Measurements from ENCODE around the gene BMF. TPM values are rescaled to one million over a fixed set of nuclear protein-coding genes. Genes with fewer than 3 reads are reported as not detected.
A peak's percentile ranks its signal among the peaks of the same experiment; 100 is the strongest.

Gene BMF
- total and polyA plus RNA-seq, 2 donors, result 28.5 to 70.4 TPM

DNA sequence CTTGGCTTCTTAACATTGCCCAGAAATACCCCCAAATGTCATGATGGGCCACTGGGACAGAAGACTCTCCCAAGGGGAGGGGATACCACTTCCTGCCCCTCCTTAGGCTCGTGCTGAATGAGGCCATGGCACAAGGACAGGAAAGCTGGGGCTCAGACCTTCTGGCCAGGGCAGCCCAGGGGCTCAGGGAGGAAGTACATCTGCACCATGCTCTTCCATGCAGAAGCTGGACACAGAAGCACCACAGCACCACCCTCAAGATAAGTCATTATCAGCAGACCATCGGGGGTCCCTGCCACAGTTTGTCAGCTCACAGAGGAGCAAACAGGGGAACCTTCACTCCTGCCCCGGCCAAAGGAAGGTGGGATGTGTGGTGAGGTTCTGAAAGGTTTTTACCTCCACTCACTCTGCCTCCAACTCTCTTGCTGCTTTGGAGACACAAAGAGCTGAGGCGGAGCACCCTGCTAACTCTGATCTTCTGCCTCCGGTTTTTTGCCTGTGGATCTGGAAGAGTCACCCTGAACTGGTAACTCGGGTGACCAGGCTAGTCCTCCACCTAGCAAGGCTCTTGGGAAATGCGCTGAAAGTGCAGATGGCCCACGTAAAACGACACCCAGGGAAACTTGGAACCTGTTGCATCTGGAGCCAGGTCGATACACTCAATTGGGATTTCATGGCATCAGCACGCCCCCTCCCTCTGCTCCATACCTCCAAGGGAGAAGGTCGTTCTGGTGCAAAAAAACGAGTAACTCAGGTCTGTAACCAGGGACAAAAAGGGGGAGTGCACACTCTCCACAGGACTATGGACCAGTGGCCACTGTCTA is 8.3 kb downstream of the BMF start:
- Histone ChIP-seq H3K9me3 (ENCODE audit: control insufficient read depth in 2 of 2, insufficient read depth in 1 of 2, low read length in 1 of 2) (no peaks in the 10 kb centered on the region), H3K4me1 (ENCODE audit: control insufficient read depth in 2 of 2, insufficient read depth in 2 of 2, low read length in 2 of 2) (peaks cover 83 to 98% of the 10 kb centered on the region in 2 donors), H3K36me3 (ENCODE audit: control insufficient read depth in 2 of 2, insufficient read depth in 2 of 2, low read length in 1 of 2) (peaks cover 63 to 77% of the 10 kb centered on the region in 2 donors), H3K4me3 (ENCODE audit: low read length in 2 of 2) (peak overlapping the region in 1 of 2 donors; percentile 48), H3K27ac (ENCODE audit: low read depth in 1 of 2, low read length in 1 of 2) (peak overlapping the region in 1 of 2 donors; percentile 35), H3K27me3 (ENCODE audit: control insufficient read depth in 2 of 2, insufficient read depth in 1 of 2, low read length in 1 of 2) (no peaks in the 10 kb centered on the region)
- WGBS, result 81% methylated on average over 13 of the region's 13 CpGs
- no peak for DNase-seq (ENCODE audit: low read depth in 6 of 9, low spot score in 9 of 9)

GRCh38 chr15:40098489-40099261 is 10.0 kb downstream of the BMF start:
- WGBS, result 6% methylated on average over 12 of the region's 12 CpGs
- peaks cover 80 to 98% of the 10 kb centered on the region in 2 donors for H3K4me1 ChIP-seq (ENCODE audit: control insufficient read depth in 2 of 2, insufficient read depth in 2 of 2, low read length in 2 of 2)
- H3K36me3 ChIP-seq (ENCODE audit: control insufficient read depth in 2 of 2, insufficient read depth in 2 of 2, low read length in 1 of 2), result peaks cover 67 to 77% of the 10 kb centered on the region in 2 donors
- DNase-seq (ENCODE audit: low read depth in 6 of 9, low spot score in 9 of 9), result peak in 8 of 9 donors; percentile 69 to 95 (median 88)
- no peaks in the 10 kb centered on the region for H3K27me3 ChIP-seq (ENCODE audit: control insufficient read depth in 2 of 2, insufficient read depth in 1 of 2, low read length in 1 of 2)
- H3K9me3 ChIP-seq (ENCODE audit: control insufficient read depth in 2 of 2, insufficient read depth in 1 of 2, low read length in 1 of 2), result no peaks in the 10 kb centered on the region
- H3K4me3 ChIP-seq (ENCODE audit: low read length in 2 of 2), result peak overlapping the region; percentile 17 to 48
- peak overlapping the region; percentile 89 to 93 for H3K27ac ChIP-seq (ENCODE audit: low read depth in 1 of 2, low read length in 1 of 2)

DNA sequence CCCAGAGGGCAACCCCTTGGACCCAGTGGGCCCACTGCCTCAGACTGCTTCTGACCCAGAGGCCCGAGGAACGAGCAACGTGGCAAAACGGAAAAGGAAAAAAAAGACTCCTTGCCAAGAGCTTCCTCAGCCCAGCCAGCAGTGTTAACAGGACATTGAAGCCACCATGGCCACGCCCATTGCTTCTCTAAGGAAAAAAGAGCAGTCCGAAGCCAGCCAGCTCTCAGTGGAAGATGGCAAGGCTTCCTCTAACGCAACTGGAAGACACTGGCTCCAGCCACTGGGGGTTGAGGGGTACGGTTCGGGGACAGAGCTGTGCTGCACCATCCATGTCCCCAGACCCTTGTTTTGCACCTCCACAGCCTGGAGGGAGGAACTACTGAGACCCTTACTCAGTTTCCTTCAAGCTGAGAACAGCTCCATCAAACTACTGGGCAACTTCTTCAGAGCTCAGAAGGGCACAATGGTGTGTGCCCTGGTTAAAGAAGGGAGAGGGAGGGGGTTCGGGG is 10.7 kb downstream of the BMF start:
- peak overlapping the region; percentile 89 to 93 for H3K27ac ChIP-seq (ENCODE audit: low read depth in 1 of 2, low read length in 1 of 2)

GRCh38 chr15:40097096-40097967 is 11.3 kb downstream of the BMF start:
- peak overlapping the region; percentile 89 to 93 for H3K27ac ChIP-seq (ENCODE audit: low read depth in 1 of 2, low read length in 1 of 2)
- no peak for DNase-seq (ENCODE audit: low read depth in 6 of 9, low spot score in 9 of 9)
- H3K9me3 ChIP-seq (ENCODE audit: control insufficient read depth in 2 of 2, insufficient read depth in 1 of 2, low read length in 1 of 2), result no peaks in the 10 kb centered on the region
- H3K4me1 ChIP-seq (ENCODE audit: control insufficient read depth in 2 of 2, insufficient read depth in 2 of 2, low read length in 2 of 2), result peaks cover 72 to 99% of the 10 kb centered on the region in 2 donors
- no peaks in the 10 kb centered on the region for H3K27me3 ChIP-seq (ENCODE audit: control insufficient read depth in 2 of 2, insufficient read depth in 1 of 2, low read length in 1 of 2)
- 98% methylated on average over 10 of the region's 10 CpGs for WGBS
- peaks cover 66 to 77% of the 10 kb centered on the region in 2 donors for H3K36me3 ChIP-seq (ENCODE audit: control insufficient read depth in 2 of 2, insufficient read depth in 2 of 2, low read length in 1 of 2)
- no peak overlapping the region for H3K4me3 ChIP-seq (ENCODE audit: low read length in 2 of 2)

More for the DNA sequence above, 10.7 kb downstream of the BMF start:
- H3K4me3 ChIP-seq (ENCODE audit: low read length in 2 of 2), result peak overlapping the region; percentile 17 to 48
- no peaks in the 10 kb centered on the region for H3K9me3 ChIP-seq (ENCODE audit: control insufficient read depth in 2 of 2, insufficient read depth in 1 of 2, low read length in 1 of 2)
- H3K36me3 ChIP-seq (ENCODE audit: control insufficient read depth in 2 of 2, insufficient read depth in 2 of 2, low read length in 1 of 2), result peaks cover 67 to 77% of the 10 kb centered on the region in 2 donors
- 47% methylated on average over 10 of the region's 10 CpGs for WGBS
- no peaks in the 10 kb centered on the region for H3K27me3 ChIP-seq (ENCODE audit: control insufficient read depth in 2 of 2, insufficient read depth in 1 of 2, low read length in 1 of 2)
- DNase-seq (ENCODE audit: low read depth in 6 of 9, low spot score in 9 of 9), result peak in 1 of 9 donors; percentile 55
- H3K4me1 ChIP-seq (ENCODE audit: control insufficient read depth in 2 of 2, insufficient read depth in 2 of 2, low read length in 2 of 2), result peaks cover 74 to 99% of the 10 kb centered on the region in 2 donors

DNA sequence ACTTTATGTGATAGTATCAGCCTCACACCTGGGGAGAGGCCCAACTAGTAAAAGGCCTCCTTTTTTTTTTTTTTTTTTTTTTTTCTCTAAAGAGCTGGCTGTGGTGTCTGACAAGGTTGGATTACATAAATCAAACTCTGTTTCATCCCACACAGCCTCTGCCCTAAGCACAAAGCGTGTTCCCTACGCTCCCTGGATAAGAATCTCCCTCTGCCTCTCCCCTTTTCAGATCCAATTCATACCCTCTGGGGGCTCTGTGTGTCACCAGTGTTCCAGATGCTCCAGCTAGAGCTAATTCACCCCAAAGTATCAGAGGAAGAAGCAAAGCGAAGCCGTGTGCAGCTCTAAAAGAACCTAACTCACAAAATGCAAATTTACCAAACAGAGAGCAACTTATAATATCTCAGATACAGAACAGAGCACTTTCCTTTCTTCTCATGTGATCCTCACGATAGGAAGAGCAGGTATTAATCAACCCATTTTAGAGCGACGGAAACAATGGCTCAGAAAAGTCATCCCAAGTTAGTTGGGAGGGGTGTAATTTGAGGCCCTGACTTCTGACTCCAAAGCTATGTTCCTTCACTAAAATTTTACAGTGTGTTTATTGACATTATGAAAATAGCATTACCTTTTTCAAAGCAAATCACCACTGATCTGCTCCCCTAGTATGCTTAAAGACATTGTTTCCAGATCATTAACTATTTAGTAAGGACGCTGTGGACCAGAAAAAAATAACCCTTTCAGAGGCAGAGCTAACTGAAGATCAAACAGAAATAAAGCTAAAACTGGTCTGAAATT is 12.4 kb downstream of the BMF start:
- H3K4me1 ChIP-seq (ENCODE audit: control insufficient read depth in 2 of 2, insufficient read depth in 2 of 2, low read length in 2 of 2), result peaks cover 66 to 100% of the 10 kb centered on the region in 2 donors
- peaks cover 65 to 79% of the 10 kb centered on the region in 2 donors for H3K36me3 ChIP-seq (ENCODE audit: control insufficient read depth in 2 of 2, insufficient read depth in 2 of 2, low read length in 1 of 2)
- no peak overlapping the region for H3K4me3 ChIP-seq (ENCODE audit: low read length in 2 of 2)
- peak overlapping the region in 1 of 2 donors; percentile 89 for H3K27ac ChIP-seq (ENCODE audit: low read depth in 1 of 2, low read length in 1 of 2)
- H3K27me3 ChIP-seq (ENCODE audit: control insufficient read depth in 2 of 2, insufficient read depth in 1 of 2, low read length in 1 of 2), result no peaks in the 10 kb centered on the region
- H3K9me3 ChIP-seq (ENCODE audit: control insufficient read depth in 2 of 2, insufficient read depth in 1 of 2, low read length in 1 of 2), result no peaks in the 10 kb centered on the region
- no peak for DNase-seq (ENCODE audit: low read depth in 6 of 9, low spot score in 9 of 9)
- WGBS, result 84% methylated on average over 8 of the region's 8 CpGs

DNA sequence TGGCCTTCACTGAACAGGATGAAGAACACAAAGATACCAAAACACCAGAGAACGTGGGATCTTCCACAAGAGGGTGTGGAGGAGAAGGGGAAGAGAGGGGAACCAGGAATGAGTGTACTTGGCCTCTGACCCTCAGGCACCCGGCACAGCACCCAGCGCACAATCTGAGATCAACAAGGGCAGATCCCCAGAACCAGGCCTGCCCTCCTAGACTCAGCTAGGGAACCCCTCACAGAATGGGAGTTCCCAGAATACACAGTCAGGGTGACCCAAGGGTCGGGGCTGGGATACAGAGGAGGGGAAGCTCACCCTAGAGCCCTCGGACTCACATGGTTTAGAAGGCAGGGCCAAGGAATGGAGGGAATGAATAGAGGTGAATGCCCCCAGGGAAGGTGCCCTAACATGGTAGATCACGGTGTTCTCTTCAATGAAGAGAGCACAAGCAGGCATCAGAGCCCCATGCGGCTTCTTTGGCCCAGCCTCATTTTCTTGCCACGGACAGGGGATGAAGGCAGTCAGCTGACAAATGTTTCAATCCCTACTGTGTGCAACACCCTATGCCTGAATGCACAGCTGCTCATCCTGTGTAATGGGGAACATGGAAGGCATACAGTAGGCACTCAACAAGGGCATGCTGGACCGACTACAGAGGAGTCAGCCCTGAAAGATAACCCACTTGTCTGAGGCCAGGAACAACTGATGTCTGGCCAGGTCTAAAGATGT is 13.1 kb downstream of the BMF start:
- Histone ChIP-seq H3K9me3 (ENCODE audit: control insufficient read depth in 2 of 2, insufficient read depth in 1 of 2, low read length in 1 of 2) (no peaks in the 10 kb centered on the region), H3K4me3 (ENCODE audit: low read length in 2 of 2) (no peak overlapping the region), H3K36me3 (ENCODE audit: control insufficient read depth in 2 of 2, insufficient read depth in 2 of 2, low read length in 1 of 2) (peaks cover 66 to 80% of the 10 kb centered on the region in 2 donors), H3K27ac (ENCODE audit: low read depth in 1 of 2, low read length in 1 of 2) (peak overlapping the region in 1 of 2 donors; percentile 89), H3K27me3 (ENCODE audit: control insufficient read depth in 2 of 2, insufficient read depth in 1 of 2, low read length in 1 of 2) (no peaks in the 10 kb centered on the region), H3K4me1 (ENCODE audit: control insufficient read depth in 2 of 2, insufficient read depth in 2 of 2, low read length in 2 of 2) (peaks cover 61 to 97% of the 10 kb centered on the region in 2 donors)
- WGBS, result 66% methylated on average over 9 of the region's 9 CpGs
- no peak for DNase-seq (ENCODE audit: low read depth in 6 of 9, low spot score in 9 of 9)

DNA sequence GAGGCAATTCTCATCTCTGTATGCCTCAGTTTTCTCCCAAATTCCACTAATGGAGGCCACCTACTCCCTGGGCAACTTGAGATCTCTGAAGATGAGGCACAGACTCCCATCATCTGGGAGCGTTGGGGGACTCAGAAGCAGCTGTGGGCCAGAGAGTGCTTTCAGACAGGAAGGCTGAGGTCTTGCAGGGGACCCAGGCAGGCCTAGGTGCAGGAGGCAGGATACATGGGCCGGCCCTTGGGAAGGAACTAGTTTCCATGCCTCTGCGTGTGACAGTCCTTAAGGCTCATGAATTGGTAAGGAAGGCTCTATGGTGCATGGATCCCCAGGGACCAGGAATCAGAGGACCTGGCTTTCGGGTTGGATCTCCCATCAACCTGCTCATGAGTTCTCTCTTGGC is 14.5 kb downstream of the BMF start:
- Histone ChIP-seq H3K9me3 (ENCODE audit: control insufficient read depth in 2 of 2, insufficient read depth in 1 of 2, low read length in 1 of 2) (no peaks in the 10 kb centered on the region), H3K27ac (ENCODE audit: low read depth in 1 of 2, low read length in 1 of 2) (peak overlapping the region in 1 of 2 donors; percentile 15), H3K4me3 (ENCODE audit: low read length in 2 of 2) (no peak overlapping the region), H3K36me3 (ENCODE audit: control insufficient read depth in 2 of 2, insufficient read depth in 2 of 2, low read length in 1 of 2) (peaks cover 71 to 87% of the 10 kb centered on the region in 2 donors), H3K27me3 (ENCODE audit: control insufficient read depth in 2 of 2, insufficient read depth in 1 of 2, low read length in 1 of 2) (no peaks in the 10 kb centered on the region), H3K4me1 (ENCODE audit: control insufficient read depth in 2 of 2, insufficient read depth in 2 of 2, low read length in 2 of 2) (peaks cover 53 to 91% of the 10 kb centered on the region in 2 donors)
- WGBS, result 95% methylated on average over 4 of the region's 4 CpGs
- DNase-seq (ENCODE audit: low read depth in 6 of 9, low spot score in 9 of 9), result no peak
